ENCODE measurements around the gene CSTF2T.
"Not testable (repeated sequence)": the region's sequence is repeated elsewhere in the genome, so short reads cannot be mapped to it uniquely, and the experiment has no call there.

Gene CSTF2T

GRCh38 chr10:51689536-51689935 lies 9.9 kb downstream of the CSTF2T start:
- H3K79me2 ChIP-seq (ENCODE audit: insufficient read depth, low read depth): no peaks in the 10 kb centered on the region
- H3K27ac ChIP-seq: no peak overlapping the region
- H4K20me1 ChIP-seq (ENCODE audit: insufficient read depth): no peaks in the 10 kb centered on the region
- TF ChIP-seq CTCF (conservative IDR thresholded peaks at IDR 0.05; ENCODE audit: low read depth, low read length): no peak
- H3K4me3 ChIP-seq (IDR thresholded peaks at IDR 0.05; ENCODE audit: insufficient read depth, low read depth, low read length): no peak overlapping the region
- H3K9ac ChIP-seq: no peak overlapping the region
- H3K27me3 ChIP-seq (ENCODE audit: insufficient read depth, low read depth): no peaks in the 10 kb centered on the region
- H2AFZ ChIP-seq (ENCODE audit: low read depth): no peak overlapping the region
- H3K36me3 ChIP-seq (ENCODE audit: insufficient read depth): no peaks in the 10 kb centered on the region
- no peaks in the 10 kb centered on the region for H3K4me1 ChIP-seq (ENCODE audit: low read depth, poor library complexity, severe bottlenecking)
- no peak overlapping the region for H3K4me2 ChIP-seq

GRCh38 chr10:51688826-51689225 lies 10.6 kb downstream of the CSTF2T start:
- H3K4me2 ChIP-seq; H3K4me3 ChIP-seq (IDR thresholded peaks at IDR 0.05; ENCODE audit: insufficient read depth, low read depth, low read length); H3K36me3 ChIP-seq (ENCODE audit: insufficient read depth); H3K27me3 ChIP-seq (ENCODE audit: insufficient read depth, low read depth); H3K27ac ChIP-seq; H3K4me1 ChIP-seq (ENCODE audit: low read depth, poor library complexity, severe bottlenecking); H3K9ac ChIP-seq; H2AFZ ChIP-seq (ENCODE audit: low read depth); H3K79me2 ChIP-seq (ENCODE audit: insufficient read depth, low read depth); H4K20me1 ChIP-seq (ENCODE audit: insufficient read depth): not testable (repeated sequence)

- H3K4me3 ChIP-seq (IDR thresholded peaks at IDR 0.05; ENCODE audit: insufficient read depth, low read depth, low read length): no peak overlapping the region
- TF ChIP-seq CTCF (conservative IDR thresholded peaks at IDR 0.05; ENCODE audit: low read depth, low read length): no peak
- H4K20me1 ChIP-seq (ENCODE audit: insufficient read depth): no peaks in the 10 kb centered on the region
- H2AFZ ChIP-seq (ENCODE audit: low read depth): no peak overlapping the region
- no peaks in the 10 kb centered on the region for H3K79me2 ChIP-seq (ENCODE audit: insufficient read depth, low read depth)
- no peaks in the 10 kb centered on the region for H3K27me3 ChIP-seq (ENCODE audit: insufficient read depth, low read depth)
- no peaks in the 10 kb centered on the region for H3K4me1 ChIP-seq (ENCODE audit: low read depth, poor library complexity, severe bottlenecking)
- H3K27ac ChIP-seq: no peak overlapping the region
- H3K36me3 ChIP-seq (ENCODE audit: insufficient read depth): no peaks in the 10 kb centered on the region
- no peak overlapping the region for H3K4me2 ChIP-seq
- H3K9ac ChIP-seq: no peak overlapping the region
Measured at GRCh38 chr10:51687296-51687695, 12.1 kb downstream of the CSTF2T start.

- Histone ChIP-seq H3K79me2 (ENCODE audit: insufficient read depth, low read depth) (no peaks in the 10 kb centered on the region), H3K4me3 (IDR thresholded peaks at IDR 0.05; ENCODE audit: insufficient read depth, low read depth, low read length) (no peak overlapping the region), H4K20me1 (ENCODE audit: insufficient read depth) (no peaks in the 10 kb centered on the region), H3K9ac (no peak overlapping the region), H3K36me3 (ENCODE audit: insufficient read depth) (no peaks in the 10 kb centered on the region), H3K27ac (no peak overlapping the region), H3K4me1 (ENCODE audit: low read depth, poor library complexity, severe bottlenecking) (no peaks in the 10 kb centered on the region), H3K27me3 (ENCODE audit: insufficient read depth, low read depth) (no peaks in the 10 kb centered on the region), H3K4me2 (no peak overlapping the region), H2AFZ (ENCODE audit: low read depth) (no peak overlapping the region)
- TF ChIP-seq CTCF (conservative IDR thresholded peaks at IDR 0.05; ENCODE audit: low read depth, low read length): no peak
Measured at GRCh38 chr10:51685768-51686167, 13.6 kb downstream of the CSTF2T start.

GRCh38 chr10:51683031-51683691 lies 16.2 kb downstream of the CSTF2T start:
- Histone ChIP-seq H3K27me3 (ENCODE audit: insufficient read depth, low read depth) (no peaks in the 10 kb centered on the region), H3K4me2 (no peak overlapping the region), H4K20me1 (ENCODE audit: insufficient read depth) (no peaks in the 10 kb centered on the region), H2AFZ (ENCODE audit: low read depth) (no peak overlapping the region), H3K79me2 (ENCODE audit: insufficient read depth, low read depth) (no peaks in the 10 kb centered on the region), H3K4me3 (IDR thresholded peaks at IDR 0.05; ENCODE audit: insufficient read depth, low read depth, low read length) (no peak overlapping the region), H3K36me3 (ENCODE audit: insufficient read depth) (no peaks in the 10 kb centered on the region), H3K27ac (no peak overlapping the region), H3K9ac (no peak overlapping the region), H3K4me1 (ENCODE audit: low read depth, poor library complexity, severe bottlenecking) (no peaks in the 10 kb centered on the region)
- no peak for TF ChIP-seq CTCF (conservative IDR thresholded peaks at IDR 0.05; ENCODE audit: low read depth, low read length)
